SU-DHL-6 (cell line): ENCODE measurements around the gene ACBD5.
"Not testable (repeated sequence)": the region's sequence is repeated elsewhere in the genome, so short reads cannot be mapped to it uniquely, and the experiment has no call there.

ENCODE experiments used
- CTCF ChIP-seq: fragments of 200-600 bp; sonication (generic); IDR thresholded peaks from one replicate; pipeline ENCODE4 v1.5.1; 2017; ENCODE audit warnings: antibody characterized with exemption, mild to moderate bottlenecking, low read length, moderate library complexity; ENCODE audit not compliant: insufficient read depth, poor library complexity, severe bottlenecking
- EZH2phosphoT487 ChIP-seq: fragments of 200-600 bp; sonication (generic), shearing (Covaris generic); conservative IDR thresholded peaks from 2 replicates; pipeline ENCODE4 v1.6.1; 2018; ENCODE audit warnings: mild to moderate bottlenecking, antibody characterized with exemption, low read length, moderate library complexity, mixed read lengths

GRCh38 chr10:27236589-27237128, 3.9 kb downstream of the ACBD5 start:
- not testable (repeated sequence) for TF ChIP-seq CTCF, EZH2phosphoT487
